ENCODE results near the gene CPN1. TPM values are rescaled to one million over a fixed set of nuclear protein-coding genes. Genes with fewer than 3 reads are reported as not detected.

CPN1 gene
- total and polyA plus RNA-seq, 2 experiments from 2014 or later = 0.32 TPM; not detected in 1

- TF ChIP-seq ZNF462 (CRISPR knock-in tag; IDR thresholded peaks at IDR 0.05) = no peak
- TF ChIP-seq CTCF (conservative IDR thresholded peaks at IDR 0.05; ENCODE audit: low read depth in 2 of 2) = peak; percentile 50 to 68
- TF ChIP-seq EZH2 (IDR thresholded peaks at IDR 0.05; ENCODE audit: low read depth, unreplicated experiment) = no peak
- TF ChIP-seq ZNF331 (CRISPR knock-in tag; IDR thresholded peaks at IDR 0.05; ENCODE audit: low read depth) = no peak
- no peak for TF ChIP-seq ZNF114 (CRISPR knock-in tag; IDR thresholded peaks at IDR 0.05)
- no peak for TF ChIP-seq NANOG (IDR thresholded peaks at IDR 0.05; ENCODE audit: borderline replicate concordance)
Measured at GRCh38 chr10:100009793-100010676, 71.6 kb downstream of the CPN1 start, which contains the start of gene DNMBP (continued).
